Measurements from ENCODE around the gene TINCR. TPM values are rescaled to one million over a fixed set of nuclear protein-coding genes. Genes with fewer than 3 reads are reported as not detected.
"Not testable (repeated sequence)": the region's sequence is repeated elsewhere in the genome, so short reads cannot be mapped to it uniquely, and the experiment has no call there.

TINCR gene
- total RNA-seq, 1 experiment from 2014 or later = 0.17 TPM

DNA sequence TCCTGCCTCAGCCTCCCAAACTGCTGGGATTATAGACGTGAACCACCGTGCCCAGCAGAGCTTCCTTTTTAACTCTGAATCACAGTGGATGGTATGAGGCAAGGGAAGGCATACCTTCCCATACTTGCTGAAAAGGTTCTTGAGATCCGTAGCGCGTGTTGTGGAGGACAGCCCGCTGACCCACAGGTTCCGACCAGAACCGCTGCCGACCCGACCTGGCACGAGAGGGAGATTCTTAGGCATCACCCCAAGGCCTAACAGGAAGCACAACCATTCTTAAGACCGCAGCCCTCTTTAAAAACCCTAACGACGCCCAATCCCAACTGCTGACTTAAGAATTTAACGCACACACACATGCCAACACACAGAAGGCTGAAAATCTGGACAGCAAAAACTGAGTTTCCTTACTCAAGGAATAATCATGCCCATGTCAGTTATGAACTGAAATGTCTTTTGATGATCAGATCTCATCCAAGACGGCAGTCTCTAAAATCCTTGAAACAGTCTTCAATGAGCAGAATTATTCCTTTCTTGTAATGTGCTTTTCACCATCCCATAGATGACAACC lies 42.2 kb upstream of the TINCR start:
- no CpG with 5 or more reads among the region's 16 CpGs for WGBS (ENCODE audit: extremely low coverage, insufficient read length, low lambda C conversion rate)

DNA sequence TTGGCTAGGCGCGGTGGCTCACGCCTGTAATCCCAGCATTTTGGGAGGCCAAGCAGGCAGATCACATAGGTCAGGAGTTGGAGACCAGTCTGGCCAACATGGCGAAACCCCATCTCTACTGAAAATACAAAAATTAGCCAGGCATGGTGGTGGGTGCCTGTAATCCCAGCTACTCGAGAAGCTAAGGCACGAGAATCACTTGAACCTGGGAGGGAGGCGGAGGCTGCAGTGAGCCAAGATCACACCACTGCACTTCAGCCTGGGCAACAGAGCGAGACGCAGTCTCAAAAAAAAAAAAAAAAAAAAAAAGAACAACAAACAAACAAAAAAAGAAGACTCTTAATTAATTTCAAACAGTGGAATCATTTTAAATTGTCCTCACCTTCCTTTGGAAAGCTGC lies 41.0 kb upstream of the TINCR start:
- H4K5ac ChIP-seq (ENCODE audit: insufficient read length, low read depth, low read length); H3K4ac ChIP-seq (ENCODE audit: low read depth, low read length); H3K79me1 ChIP-seq (ENCODE audit: insufficient read depth, low read depth, low read length, poor library complexity, severe bottlenecking); H2BK12ac ChIP-seq (ENCODE audit: insufficient read length, low read depth, low read length); H3K9me3 ChIP-seq (ENCODE audit: control insufficient read depth, low read depth, low read length); H3K27ac Mint-ChIP-seq; H3K9me3 Mint-ChIP-seq; H2BK5ac ChIP-seq (ENCODE audit: insufficient read length, low read length); H2BK20ac ChIP-seq (ENCODE audit: low read depth, low read length, poor library complexity, severe bottlenecking); H3K4me1 ChIP-seq (ENCODE audit: insufficient read depth, low read length); H2BK15ac ChIP-seq (ENCODE audit: low read depth, low read length); H2BK120ac ChIP-seq (ENCODE audit: low read depth, low read length, poor library complexity, severe bottlenecking); H3K23ac ChIP-seq (ENCODE audit: insufficient read length, low read depth, low read length); H3K23me2 ChIP-seq (ENCODE audit: insufficient read length, low read depth, low read length, poor library complexity, severe bottlenecking); H3K27me3 ChIP-seq (ENCODE audit: insufficient read depth, low read length); H3K18ac ChIP-seq (ENCODE audit: insufficient read length, low read depth, low read length); H3K14ac ChIP-seq (ENCODE audit: insufficient read depth, low read length); H4K8ac ChIP-seq (replicated peaks; ENCODE audit: insufficient read length, low read depth, low read length); H4K20me1 ChIP-seq (ENCODE audit: control insufficient read depth, insufficient read depth, insufficient read length); H3K4me3 Mint-ChIP-seq; H3K27ac ChIP-seq (ENCODE audit: insufficient read length, low read depth, low read length); DNase-seq; H3K9ac ChIP-seq (ENCODE audit: extremely low read depth, insufficient read length, low read length); H3T11ph ChIP-seq (ENCODE audit: low read length); H3K4me1 Mint-ChIP-seq; H3K4me2 ChIP-seq (ENCODE audit: insufficient read depth, insufficient read length, low read length); H3K27me3 Mint-ChIP-seq (ENCODE audit: low read depth); H4K91ac ChIP-seq (ENCODE audit: insufficient read length, low read depth, low read length); H3K56ac ChIP-seq (ENCODE audit: insufficient read length, low read depth, low read length); H2AFZ ChIP-seq (ENCODE audit: low read length); H3K79me2 ChIP-seq (ENCODE audit: insufficient read depth, low read length); H2AK5ac ChIP-seq (ENCODE audit: insufficient read length, low read length): not testable (repeated sequence)
- no CpG with 5 or more reads among the region's 9 CpGs for WGBS (ENCODE audit: extremely low coverage, insufficient read length, low lambda C conversion rate)
- H3K36me3 Mint-ChIP-seq (ENCODE audit: insufficient read depth in 1 of 3, low read depth in 3 of 3) = peaks cover 47 to 90% (median 84%) of the 10 kb centered on the region in 3 experiments; a peak in 6 of 7 replicates

More for the DNA sequence above, 42.2 kb upstream of the TINCR start:
- Histone ChIP-seq H3K27me3 (ENCODE audit: insufficient read depth, low read length) (no peaks in the 10 kb centered on the region), H3K4ac (ENCODE audit: low read depth, low read length) (no peak overlapping the region), H2BK12ac (ENCODE audit: insufficient read length, low read depth, low read length) (no peak overlapping the region), H2BK5ac (ENCODE audit: insufficient read length, low read length) (no peak overlapping the region), H3K14ac (ENCODE audit: insufficient read depth, low read length) (no peak overlapping the region), H2BK15ac (ENCODE audit: low read depth, low read length) (no peak overlapping the region), H4K5ac (ENCODE audit: insufficient read length, low read depth, low read length) (no peak overlapping the region), H3T11ph (ENCODE audit: low read length) (no peak overlapping the region), H3K27ac (ENCODE audit: insufficient read length, low read depth, low read length) (no peak overlapping the region), H2BK20ac (ENCODE audit: low read depth, low read length, poor library complexity, severe bottlenecking) (no peak overlapping the region), H2AFZ (ENCODE audit: low read length) (no peak overlapping the region), H3K56ac (ENCODE audit: insufficient read length, low read depth, low read length) (no peak overlapping the region), H3K9ac (ENCODE audit: extremely low read depth, insufficient read length, low read length) (no peak overlapping the region), H3K79me1 (ENCODE audit: insufficient read depth, low read depth, low read length, poor library complexity, severe bottlenecking) (no peaks in the 10 kb centered on the region), H2BK120ac (ENCODE audit: low read depth, low read length, poor library complexity, severe bottlenecking) (no peak overlapping the region), H4K8ac (replicated peaks; ENCODE audit: insufficient read length, low read depth, low read length) (no peak overlapping the region), H3K23ac (ENCODE audit: insufficient read length, low read depth, low read length) (no peak overlapping the region), H3K23me2 (ENCODE audit: insufficient read length, low read depth, low read length, poor library complexity, severe bottlenecking) (no peaks in the 10 kb centered on the region), H3K18ac (ENCODE audit: insufficient read length, low read depth, low read length) (no peak overlapping the region), H2AK5ac (ENCODE audit: insufficient read length, low read length) (no peak overlapping the region), H3K9me3 (ENCODE audit: control insufficient read depth, low read depth, low read length) (no peaks in the 10 kb centered on the region), H3K79me2 (ENCODE audit: insufficient read depth, low read length) (no peaks in the 10 kb centered on the region; the same call in 1 of the 2 replicates), H4K91ac (ENCODE audit: insufficient read length, low read depth, low read length) (no peak overlapping the region), H3K4me1 (ENCODE audit: insufficient read depth, low read length) (no peaks in the 10 kb centered on the region), H3K4me2 (ENCODE audit: insufficient read depth, insufficient read length, low read length) (no peak overlapping the region), H4K20me1 (ENCODE audit: control insufficient read depth, insufficient read depth, insufficient read length) (no peaks in the 10 kb centered on the region)
- Mint-ChIP-seq H3K9me3 (no peaks in the 10 kb centered on the region), H3K27ac (no peak overlapping the region), H3K4me3 (no peak overlapping the region), H3K36me3 (ENCODE audit: insufficient read depth in 1 of 3, low read depth in 3 of 3) (peaks cover 49 to 90% (median 84%) of the 10 kb centered on the region in 3 experiments; a peak in 6 of 7 replicates), H3K4me1 (no peaks in the 10 kb centered on the region), H3K27me3 (ENCODE audit: low read depth) (no peaks in the 10 kb centered on the region)
- no peak for DNase-seq
- TF ChIP-seq, protein P1, sequence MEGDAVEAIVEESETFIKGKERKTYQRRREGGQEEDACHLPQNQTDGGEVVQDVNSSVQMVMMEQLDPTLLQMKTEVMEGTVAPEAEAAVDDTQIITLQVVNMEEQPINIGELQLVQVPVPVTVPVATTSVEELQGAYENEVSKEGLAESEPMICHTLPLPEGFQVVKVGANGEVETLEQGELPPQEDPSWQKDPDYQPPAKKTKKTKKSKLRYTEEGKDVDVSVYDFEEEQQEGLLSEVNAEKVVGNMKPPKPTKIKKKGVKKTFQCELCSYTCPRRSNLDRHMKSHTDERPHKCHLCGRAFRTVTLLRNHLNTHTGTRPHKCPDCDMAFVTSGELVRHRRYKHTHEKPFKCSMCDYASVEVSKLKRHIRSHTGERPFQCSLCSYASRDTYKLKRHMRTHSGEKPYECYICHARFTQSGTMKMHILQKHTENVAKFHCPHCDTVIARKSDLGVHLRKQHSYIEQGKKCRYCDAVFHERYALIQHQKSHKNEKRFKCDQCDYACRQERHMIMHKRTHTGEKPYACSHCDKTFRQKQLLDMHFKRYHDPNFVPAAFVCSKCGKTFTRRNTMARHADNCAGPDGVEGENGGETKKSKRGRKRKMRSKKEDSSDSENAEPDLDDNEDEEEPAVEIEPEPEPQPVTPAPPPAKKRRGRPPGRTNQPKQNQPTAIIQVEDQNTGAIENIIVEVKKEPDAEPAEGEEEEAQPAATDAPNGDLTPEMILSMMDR (conservative IDR thresholded peaks at IDR 0.05) = no peak
